LoVo (cell line): ENCODE measurements around the gene FBXO17.
"Not testable (repeated sequence)": the region's sequence is repeated elsewhere in the genome, so short reads cannot be mapped to it uniquely, and the experiment has no call there.

ENCODE experiments used
- DNase-seq: peaks from one replicate; pipeline ENCODE4 v3.0.0-alpha.2; 2016; ENCODE audit warnings: low spot score

FBXO17 gene

DNA sequence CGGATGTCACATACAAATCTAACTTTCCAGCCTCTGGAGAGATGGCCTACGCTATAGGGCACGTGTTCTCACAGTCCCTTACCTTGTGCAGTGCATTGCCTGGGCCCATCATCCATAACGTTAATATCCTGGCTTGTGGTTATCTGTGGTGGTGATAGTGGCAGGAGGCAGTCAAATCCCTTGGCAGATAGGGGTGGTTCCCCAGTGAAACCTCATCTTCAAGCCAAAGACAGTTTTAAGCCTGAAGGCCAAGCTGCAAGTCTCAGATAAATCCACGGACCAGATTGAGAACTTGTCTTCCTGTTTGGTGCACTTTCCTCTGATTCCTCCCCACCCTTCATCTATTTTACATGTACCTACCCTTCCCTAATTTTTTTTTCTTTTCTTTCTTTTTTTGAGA, 4.3 kb upstream of the FBXO17 start:
- no peak for DNase-seq

DNA sequence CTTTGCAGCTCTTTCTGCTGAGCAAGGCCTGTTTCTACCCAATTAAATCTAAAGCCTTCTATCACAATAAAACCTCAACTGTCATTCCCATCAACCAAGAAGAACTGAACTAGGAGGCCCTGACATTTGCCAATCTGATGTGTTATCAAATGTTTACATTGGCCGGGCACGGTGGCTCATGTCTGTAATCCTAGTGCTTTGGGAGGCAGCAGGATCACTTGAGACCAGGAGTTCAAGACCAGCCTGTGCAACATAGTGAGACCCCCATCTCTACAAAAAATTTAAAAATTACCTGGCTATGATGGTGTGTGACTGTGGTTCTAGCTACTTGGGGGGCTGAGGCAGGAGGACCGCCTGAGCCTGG, 2.8 kb upstream of the FBXO17 start:
- no peak for DNase-seq

DNA sequence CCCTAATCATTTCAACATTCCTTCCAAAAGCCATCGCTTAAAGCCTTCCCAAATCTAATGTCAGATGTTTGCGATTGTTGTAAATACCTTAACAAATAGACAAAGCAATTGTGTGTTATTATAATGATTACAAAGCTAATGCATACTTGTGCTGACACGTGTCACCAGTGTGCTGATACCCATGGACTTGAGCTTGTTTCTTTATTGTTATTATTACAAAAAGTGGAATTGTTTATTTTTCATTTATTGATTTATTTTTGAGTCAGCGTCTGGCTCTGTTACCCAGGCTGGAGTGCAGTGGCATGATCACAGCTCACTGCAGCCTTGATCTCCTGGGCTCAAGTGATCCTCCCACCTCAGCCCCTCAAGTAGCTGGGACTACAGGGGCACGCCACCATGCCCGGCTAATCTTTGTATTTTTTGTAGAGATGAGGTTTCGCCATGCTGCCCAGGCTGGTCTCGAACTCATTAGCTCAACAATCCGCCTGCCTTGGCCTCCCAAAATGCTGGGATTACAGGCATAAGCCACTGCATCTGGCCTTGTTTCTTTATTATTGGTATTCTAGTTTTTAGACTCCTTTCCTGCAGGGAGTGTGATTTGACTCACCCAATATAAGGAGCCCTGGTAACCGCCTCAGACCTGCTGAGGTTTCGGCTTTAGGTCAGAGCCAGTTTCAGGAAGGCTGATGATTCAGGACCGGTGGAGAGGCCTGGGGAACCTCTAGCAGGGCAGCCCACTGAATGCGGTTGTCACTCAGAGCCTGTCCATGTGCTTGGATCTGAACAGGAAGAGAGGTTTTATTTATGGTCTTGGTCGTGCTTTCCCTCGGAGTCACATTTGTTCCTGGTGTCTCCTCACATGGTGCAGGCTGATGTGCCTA, 2.1 kb upstream of the FBXO17 start:
- DNase-seq, result no peak

DNA sequence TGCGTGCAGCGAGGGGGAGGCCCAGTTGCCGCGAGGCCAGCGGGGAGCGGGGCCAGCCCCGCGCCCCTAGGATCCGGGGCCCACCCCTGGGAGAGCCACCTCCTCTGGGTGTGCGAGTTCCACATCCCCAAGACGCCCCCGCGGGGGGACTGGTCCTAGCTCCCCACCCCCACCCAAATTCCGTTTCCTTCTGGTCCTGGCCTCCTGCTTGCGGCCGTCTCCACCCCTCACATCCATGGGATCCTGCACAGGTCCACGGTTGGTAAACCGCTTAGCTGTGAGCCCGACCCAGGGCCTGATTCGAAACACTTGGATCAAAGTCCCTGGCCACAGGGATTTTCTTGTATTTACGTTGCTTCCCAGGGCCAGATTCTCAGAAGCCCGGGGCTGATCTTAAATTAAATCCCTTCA, 324 bp upstream of the FBXO17 start:
- DNase-seq, result no peak

DNA sequence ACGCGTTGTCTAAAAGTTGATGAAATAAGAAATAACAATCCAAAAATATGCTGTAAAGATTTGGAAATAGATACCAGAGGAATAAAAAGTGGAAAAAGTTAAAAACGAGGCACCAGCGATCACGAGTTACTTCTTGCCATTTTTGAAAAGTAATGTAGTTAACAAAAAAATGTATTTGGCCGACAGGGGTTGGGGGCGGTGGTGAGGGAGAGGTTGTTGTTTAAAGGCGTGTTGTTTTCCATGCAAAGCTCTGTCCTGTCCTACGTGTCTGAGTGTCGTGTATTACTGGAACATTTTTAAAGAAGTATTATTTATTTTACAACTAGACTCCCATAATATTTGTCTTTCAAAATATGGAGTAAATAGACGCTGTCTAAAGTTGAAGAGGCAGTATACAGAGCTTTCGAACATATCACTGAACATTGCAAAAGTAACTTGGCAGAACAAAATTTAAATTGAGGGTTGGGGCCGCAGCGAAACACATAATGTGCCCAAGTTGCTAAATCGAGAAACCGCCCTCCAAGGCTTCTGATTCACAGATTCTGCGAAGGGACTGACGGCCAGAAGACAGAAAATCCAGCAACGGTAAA, 823 bp downstream of the FBXO17 start:
- no peak for DNase-seq

DNA sequence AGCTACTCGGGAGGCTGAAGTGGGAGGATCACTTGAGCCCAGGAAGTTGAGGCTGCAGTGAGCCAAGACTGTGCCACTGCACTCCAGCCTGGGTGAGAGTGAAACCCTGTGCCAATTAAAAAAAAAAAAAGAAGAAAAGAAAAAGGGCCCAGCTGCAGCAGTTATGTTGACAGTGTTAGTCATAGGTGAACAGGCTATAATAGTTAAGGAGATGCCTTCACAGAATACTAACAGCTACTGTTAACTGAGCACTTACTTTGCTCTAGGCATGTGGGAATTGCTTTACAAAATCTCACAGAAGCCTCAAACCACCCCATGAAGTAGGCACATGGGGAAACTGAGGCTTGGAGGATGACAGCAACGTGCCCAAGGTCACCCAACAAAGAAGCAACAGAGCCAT, 3.9 kb downstream of the FBXO17 start:
- no peak for DNase-seq

DNA sequence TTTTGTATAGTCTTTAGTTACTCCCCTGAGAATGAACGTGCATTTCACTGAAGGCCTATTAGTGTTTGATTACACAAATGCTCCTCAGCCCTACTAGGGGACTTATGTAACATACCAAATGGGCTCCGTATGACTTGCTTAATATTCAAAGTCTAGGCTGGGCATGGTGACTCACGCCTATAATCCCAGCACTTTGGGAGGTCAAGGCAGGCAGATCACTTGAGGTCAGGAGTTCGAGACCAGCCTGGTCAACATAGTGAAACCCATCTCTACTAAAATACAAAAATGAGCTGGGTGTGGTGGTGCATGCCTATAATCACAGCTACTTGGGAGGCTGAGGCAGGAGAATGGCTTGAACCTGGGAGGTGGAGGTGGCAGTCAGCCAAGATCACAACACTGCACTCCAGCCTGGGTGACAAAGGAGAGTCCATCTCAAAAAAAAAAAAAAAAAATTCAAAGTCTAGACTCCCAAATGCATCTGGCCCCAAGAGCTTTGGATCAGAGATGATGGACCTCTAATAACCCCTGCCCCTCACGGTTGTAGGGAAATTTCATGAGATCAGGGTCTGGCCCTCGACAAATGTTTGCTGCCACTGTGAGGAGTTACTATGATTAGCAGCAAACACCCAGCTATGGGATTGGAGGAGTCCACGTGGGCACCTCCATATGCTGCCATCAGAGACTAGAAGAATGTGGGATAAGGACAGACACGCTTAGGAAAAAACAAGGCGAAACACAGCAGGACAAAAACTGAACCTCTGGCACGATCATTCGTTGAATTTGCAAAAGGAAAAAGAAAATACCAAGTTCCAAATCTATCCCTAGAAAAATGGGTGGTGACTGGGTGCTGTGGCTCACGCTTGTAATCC, 4.6 kb downstream of the FBXO17 start:
- DNase-seq, result no peak

DNA sequence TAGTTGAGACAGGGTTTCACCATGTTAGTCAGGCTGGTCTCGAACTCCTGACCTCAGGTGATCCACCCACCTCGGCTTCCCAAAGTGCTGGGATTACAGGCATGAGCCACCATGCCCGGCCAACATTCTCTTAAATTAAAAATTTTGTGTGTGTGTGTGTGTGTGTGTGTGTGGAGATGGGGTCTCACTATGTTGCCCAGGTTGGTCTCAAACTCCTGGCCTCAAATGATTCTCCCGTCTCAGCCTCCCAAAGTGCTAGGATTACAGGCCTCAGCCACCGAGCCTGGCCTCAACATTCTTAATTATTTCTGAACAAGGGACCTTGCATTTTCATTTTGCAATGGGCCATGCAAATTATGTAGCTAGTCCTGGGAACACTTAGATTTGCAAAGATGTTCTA, 9.4 kb downstream of the FBXO17 start:
- DNase-seq, result not testable (repeated sequence)

DNA sequence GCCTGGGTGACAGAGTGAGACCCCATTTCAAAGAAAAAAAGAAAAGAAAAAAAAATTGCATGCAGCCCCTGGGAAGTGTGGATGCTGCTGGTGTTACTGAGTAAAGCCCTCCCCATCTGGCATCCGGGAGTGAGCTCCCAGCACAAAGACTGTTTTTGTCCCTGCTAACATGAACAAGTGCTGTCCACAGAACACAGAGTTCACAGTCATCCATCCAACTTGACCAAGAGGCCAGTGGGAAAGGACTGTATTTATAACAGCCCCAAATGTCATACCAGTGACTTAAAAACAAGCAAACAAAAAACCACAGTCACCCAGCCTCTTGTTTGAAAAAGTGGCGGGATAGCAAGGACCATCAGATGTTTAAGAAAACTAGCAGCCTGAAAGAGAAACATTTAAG, 10.8 kb downstream of the FBXO17 start:
- no peak for DNase-seq

DNA sequence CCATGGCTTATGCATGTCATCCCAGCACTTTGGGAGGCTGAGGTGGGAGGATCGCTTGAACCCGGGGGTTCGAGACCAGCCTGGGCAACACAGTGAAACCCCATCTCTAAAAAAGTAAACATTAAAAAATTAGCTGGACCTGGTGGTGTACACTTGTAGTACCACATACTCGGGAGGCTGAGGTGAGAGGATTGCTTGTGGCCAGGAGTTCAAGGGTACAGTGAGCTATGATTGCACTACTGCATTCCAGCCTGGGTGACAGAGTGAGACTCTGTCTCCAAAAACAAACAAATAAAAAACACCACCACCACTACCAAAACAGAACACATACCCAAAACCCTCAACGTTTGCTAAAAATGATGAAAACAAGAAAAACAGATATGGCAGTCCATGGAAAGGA, 15.9 kb downstream of the FBXO17 start:
- DNase-seq, result no peak

DNA sequence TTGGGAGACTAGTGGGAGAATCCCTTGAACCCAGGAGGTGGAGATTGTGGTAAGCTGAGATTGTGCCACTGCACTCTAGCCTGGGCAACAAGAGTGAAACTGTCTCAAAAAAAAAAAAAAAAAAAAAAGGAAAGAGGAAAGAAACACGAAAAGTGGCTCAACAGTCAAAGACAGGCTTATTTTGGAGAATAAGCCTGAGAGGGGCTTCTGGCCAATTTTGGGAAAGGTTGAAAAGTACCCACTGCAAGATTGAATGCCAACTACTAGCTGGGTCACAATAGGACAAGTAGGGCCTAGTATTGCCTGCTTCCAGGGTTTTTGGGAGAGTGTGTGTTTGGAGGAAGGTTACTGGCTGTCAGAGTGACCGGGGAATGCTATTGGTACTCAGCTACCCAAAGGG, 17.2 kb downstream of the FBXO17 start:
- no peak for DNase-seq

DNA sequence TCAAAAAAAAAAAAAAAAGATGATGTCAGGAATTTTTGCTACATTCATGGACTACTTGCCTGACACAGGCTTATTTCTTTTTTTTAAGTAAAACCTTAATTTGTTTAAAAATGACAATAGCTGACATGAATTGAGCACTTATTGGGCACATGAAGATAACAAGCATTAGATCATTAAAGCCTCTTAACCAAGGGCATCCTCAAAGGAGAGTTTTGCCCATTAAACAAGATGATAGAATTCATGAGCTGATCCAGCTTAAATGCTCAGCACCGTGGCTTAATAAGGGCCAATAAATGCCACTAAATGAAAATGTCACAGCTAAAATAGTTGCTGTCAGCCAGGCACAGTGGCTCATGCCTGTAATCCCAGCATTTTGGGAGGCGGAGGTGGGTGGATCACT, 19.3 kb downstream of the FBXO17 start:
- no peak for DNase-seq

DNA sequence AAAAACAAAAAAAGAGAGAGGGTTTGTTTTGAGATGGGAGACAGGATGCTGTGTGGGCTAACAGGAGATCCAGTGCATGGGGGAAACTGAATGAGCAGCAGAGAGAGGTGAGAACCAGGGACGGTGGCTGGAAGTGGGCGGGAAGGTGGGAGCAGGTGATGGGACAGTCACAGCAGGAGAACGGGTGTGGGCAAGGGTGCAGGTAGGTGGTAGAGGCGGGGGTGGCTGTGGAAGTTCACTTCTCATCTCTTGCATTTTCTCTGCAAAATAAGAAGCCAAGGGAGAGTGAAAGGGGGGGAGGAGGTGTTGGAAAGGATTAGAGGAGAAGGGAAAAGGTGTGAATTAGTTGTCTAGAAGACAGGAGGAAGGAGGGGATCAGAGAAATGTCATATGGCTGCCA, 21.9 kb downstream of the FBXO17 start:
- DNase-seq, result no peak

DNA sequence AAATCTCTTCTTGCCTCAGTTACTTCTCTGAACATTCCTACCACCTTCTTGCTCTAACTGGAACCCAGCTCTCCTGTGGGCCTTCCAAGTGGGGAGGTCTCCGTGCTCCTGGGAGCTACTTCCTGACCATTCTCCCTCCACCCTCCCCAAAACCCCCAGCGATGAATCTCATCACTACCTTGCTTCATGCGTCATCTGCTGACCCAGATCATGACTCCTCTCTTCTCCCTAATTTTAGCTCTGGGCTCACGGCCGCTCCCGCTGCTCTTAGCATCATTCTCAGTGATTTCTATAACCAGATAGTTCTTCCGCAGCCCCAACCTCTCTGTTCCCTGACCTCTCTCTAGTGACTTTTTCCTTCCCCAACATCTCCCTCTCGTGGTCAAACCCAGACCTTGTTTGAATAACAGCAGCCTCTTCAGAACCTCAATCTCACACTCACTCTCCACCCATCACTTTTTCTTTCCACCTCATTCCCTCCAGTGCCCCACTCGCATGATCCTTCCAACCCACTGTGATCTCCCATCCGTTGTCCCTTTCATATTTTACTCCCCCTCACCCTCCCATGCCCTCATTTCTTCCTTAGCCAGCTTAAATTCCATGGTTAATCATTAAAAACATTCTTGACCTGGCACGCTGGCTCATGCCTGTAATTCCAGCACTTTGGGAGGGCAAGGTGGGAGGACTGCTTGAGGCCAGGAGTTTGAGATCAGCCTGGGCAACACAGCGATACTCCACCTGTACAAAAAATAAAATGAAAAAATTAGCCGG, 23.0 kb downstream of the FBXO17 start:
- peak; percentile 52 for DNase-seq

DNA sequence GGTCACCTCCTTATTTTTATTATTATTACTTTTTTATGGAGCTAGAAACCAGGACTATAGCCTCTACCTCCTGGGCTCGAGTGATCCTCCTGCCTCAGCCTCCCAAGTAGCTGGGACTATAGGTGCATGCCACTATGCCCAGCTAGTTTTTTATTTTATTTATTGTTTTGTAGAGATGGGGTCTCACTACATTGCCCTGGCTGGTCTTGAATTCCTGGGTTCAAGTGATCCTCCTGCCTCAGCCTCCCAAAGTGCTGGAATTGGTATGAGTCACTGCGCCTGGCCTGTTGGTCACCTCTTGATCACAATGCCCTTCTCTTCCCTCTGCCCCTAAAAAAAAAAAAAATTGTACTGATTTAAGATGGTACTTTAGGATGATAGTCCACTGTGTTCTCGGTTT, 24.4 kb downstream of the FBXO17 start:
- DNase-seq, result no peak

DNA sequence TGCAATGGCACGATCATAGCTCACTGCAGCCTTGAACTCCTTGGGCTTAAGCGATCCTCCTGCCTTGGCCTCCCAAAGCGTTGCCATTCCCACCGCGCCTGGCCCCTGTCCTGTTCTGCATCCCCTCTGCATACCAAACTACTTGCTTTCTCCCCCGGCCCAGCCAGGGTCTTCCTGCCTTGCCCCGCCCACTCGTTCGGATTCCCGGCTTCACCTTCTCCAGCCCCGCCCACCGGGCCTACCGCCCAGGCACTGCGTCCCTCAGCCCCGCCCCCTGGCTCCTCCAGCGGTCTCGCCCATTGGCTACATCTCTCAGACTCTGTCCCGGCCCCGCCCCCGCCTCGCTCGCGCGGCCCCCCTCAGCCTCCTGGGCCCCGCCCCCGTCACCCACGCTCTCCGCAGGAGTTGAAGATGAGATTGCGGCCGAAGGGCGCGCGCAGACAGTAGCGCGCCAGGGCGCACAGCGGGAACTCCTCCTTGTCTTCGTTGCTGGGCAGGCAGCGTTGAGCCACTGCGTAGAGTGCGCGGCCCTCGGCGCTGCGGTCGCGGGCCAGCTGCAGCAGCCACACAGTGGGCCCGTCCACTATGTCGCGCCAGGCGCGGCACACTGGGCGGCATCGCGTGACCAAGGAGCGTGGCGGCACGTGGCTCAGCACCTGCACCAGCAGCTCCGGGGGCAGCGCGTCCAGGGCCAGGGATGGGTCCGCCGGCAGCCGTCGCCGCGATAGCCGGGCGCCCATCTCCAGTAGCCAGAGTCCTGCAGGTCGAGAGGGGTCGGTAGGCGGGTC, 25.8 kb downstream of the FBXO17 start:
- DNase-seq, result no peak

DNA sequence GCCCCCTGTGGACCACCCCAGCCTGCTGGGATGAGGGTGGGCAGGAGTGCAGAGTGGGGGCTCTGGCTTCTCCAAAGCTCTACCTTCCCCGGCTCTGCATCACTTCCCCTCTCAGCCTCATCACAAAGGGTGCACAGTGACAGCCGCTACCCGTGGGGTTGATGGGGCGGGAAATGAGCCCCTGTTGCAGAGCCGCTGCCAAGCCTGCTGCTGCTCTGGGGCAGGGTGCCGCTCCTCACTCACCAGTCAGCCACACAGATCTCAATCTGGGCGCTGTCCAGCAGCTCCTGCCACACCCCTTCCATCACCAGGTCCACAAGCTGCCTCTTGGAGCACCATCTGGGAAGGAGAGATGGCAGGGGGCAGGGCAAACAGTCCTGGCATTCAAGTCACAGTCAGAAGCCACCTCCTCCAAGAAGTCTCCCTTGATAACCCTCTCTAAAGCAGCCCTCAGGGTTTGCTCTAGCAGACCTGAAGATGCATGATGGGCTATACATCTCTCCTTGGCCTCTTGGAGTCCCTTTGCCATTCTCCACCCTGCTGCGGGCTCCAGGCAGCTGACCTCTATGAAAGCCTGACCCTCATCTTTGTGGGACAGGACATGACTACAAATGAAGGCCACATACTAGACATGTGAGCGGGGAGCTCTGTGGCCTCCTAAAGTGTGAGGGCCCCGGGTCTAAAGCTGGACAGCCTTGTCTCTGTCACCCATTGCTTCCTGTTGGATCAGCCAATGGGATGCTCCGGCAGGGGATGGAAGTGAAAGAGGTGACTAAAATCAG, 29.1 kb downstream of the FBXO17 start:
- DNase-seq, result no peak

DNA sequence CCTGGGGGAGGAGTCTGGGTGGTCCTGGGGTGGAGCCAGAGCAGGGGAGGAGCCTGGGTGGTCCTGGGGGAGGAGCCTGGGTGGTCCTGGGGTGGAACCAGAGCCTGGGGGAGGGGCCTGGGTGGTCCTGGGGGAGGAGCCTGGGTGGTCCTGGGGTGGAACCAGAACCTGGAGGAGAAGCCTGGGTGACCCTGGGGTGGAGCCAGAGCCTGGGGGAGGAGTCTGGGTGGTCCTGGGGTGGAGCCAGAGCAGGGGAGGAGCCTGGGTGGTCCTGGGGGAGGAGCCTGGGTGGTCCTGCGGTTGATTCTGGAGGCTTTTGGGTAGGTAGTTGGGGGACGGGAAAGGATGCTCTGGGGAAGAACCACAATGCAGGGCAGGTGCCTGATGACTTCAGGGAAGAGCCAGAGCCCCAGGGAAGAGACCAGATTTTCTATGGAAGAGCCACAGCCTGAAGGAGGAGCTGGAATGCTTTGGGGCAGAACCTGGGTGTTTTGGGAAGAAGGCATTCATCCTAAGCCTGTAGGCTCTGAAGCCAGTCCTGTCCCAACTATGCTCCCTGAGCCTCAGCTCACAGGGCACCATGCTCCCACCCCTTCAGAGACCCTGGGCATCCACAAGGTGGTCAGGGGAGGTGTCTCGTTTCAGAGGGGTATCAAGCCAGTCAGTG, 29.8 kb downstream of the FBXO17 start:
- DNase-seq, result no peak

DNA sequence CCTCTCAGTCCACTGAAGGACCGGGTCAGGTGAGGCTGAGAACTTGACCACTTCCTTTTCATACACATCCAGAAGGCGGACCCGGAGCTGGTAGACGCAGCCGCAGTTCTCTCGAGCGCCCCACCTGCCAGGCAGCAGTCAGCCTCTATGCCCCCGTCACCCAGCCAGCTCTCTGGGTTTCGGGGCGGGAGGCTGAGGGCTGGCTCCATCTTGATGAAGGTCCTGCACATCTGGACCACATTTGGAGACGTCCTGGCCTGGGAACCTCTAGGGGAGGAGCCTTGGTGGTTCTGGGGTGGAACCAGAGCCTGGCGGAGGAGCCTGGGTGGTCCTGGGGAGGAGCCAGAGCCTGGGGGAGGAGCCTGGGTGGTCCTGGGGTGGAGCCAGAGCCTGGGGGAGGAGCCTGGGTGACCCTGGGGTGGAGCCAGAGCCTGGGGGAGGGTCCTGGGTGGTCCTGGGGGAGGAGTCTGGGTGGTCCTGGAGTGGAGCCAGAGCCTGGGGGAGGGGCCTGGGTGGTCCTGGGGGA, 30.5 kb downstream of the FBXO17 start:
- no peak for DNase-seq
